ENCODE measurements around the gene MAP2K4. TPM values are rescaled to one million over a fixed set of nuclear protein-coding genes. Genes with fewer than 3 reads are reported as not detected.
"Not testable (repeated sequence)": the region's sequence is repeated elsewhere in the genome, so short reads cannot be mapped to it uniquely, and the experiment has no call there.

MAP2K4 gene
- 30.2 TPM for total RNA-seq
- long read RNA-seq, transcript MAP2K4-201 (11 exons, 3,826 nt): major isoform, 16 of 27 reads
- long read RNA-seq, partial matches to known transcripts: 3 of 27 reads
- long read RNA-seq, other reads (novel, unspliced or antisense): 3 of 27 reads

GRCh38 chr17:12020642-12021622 lies at the start of gene MAP2K4:
Gene MAP2K4, plus strand, starts transcription at chr17:12020877. Its CDS starts 10 bp downstream, at chr17:12020887.
- intact Hi-C loops (cut with micrococcal nuclease): loop anchor here (10.0 kb wide), 1 partner anchor 94 kb away; no protein-coding TSS in a partner anchor
- DNase-seq (peak; percentile 96), ATAC-seq (peak; percentile 100)

DNA sequence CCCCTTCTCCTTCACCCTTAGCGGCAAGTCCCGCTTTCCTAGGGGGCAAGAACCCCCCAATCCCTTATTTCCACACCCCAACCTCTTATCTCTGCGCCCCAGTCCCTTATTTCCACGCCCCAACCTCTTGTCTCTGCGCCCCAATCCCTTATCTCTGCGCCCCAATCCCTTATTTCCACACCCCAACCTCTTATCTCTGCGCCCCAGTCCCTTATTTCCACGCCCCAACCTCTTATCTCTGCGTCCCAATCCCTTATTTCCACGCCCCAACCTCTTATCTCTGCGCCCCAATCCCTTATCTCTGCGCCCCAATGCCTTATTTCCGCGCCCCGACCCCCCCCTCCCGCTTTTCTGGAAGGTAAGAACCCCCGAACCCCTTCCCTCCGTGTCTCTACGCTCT lies 47.9 kb upstream of the MAP2K4 start:
- intact Hi-C loops (cut with micrococcal nuclease); ATAC-seq; DNase-seq: not testable (repeated sequence)

DNA sequence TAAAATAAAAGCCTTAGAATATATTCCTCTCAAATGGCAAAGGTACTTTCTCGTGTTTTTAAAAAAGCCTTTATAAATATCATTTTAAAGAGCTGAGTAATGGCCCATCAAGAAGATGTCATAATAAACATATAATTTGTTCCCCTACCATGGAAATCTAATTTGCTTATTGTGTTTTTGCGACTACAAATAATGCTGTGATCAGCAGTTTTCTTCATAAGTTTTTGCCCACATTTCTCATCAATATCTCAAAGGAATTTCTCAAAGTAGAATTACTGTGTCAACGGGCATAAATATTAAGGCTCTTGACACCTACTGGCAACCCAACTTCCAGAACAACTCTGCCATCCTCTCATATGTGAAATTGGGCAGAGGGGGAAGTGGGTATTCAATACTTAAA lies 40.9 kb upstream of the MAP2K4 start:
- DNase-seq (no peak), ATAC-seq (no peak)
- intact Hi-C loops (cut with micrococcal nuclease): no loop called here

- intact Hi-C loops (cut with micrococcal nuclease): no loop called here
- ATAC-seq: no peak
- DNase-seq: no peak
These were observed 39.9 kb upstream of the MAP2K4 start for GRCh38 chr17:11980813-11981212.

DNA sequence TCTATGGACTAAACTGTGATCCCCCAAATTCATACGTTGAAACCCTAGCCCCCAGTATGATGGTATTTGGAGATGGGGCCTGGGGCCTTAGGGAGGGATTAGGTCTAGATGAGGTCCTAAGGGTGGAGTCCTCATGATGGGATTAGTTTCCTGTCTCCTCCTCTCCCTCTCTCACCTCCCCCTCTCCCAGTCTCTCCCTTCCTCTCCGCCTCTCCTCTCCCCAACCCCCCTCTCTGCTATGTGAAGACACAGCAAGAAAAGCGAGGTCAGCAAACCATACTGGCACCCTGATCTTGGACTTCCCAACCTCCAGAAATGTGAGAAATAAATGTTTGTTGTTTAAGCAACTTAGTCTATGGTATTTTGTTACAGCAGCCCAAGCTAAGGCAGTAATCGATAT lies 38.8 kb upstream of the MAP2K4 start:
- no peak for ATAC-seq
- intact Hi-C loops (cut with micrococcal nuclease): no loop called here
- no peak for DNase-seq

GRCh38 chr17:11986179-11986941 lies 34.3 kb upstream of the MAP2K4 start:
- ATAC-seq (peak; percentile 80), DNase-seq (peak; percentile 33)
- intact Hi-C loops (cut with micrococcal nuclease): no loop called here

- intact Hi-C loops (cut with micrococcal nuclease): no loop called here
- DNase-seq: no peak
- ATAC-seq: peak; percentile 74
These were observed 33.7 kb upstream of the MAP2K4 start for GRCh38 chr17:11986942-11987329.

DNA sequence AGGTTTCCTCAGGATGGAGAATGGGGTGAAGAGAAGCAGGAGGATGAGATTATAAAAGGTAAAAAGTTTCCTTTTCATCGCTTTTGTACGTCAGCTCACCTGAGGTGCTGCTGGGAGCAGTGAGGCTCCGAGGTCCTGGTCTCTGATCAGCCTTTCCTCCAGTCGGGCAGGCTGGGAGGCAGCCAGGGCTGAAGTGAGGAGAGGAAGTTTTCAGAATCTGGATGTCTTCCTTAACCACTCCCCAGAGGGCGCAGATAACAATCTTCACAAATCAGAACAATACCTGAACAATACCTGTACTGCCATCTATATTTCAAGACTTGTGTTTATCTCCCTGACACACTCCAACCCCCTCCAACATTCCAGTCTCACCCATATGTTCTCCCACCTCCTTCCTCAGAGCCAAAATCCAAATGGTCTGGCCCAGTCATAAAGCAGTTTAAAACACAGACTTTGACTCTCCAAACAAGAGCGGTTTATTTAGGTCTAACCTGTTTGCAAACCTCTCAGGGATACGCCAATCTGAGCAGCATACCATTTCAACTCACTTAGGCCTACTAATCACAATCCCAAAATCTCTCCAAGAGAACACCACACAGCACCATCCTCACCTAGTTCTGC lies 30.2 kb upstream of the MAP2K4 start:
- intact Hi-C loops (cut with micrococcal nuclease): no loop called here
- no peak for DNase-seq
- no peak for ATAC-seq

DNA sequence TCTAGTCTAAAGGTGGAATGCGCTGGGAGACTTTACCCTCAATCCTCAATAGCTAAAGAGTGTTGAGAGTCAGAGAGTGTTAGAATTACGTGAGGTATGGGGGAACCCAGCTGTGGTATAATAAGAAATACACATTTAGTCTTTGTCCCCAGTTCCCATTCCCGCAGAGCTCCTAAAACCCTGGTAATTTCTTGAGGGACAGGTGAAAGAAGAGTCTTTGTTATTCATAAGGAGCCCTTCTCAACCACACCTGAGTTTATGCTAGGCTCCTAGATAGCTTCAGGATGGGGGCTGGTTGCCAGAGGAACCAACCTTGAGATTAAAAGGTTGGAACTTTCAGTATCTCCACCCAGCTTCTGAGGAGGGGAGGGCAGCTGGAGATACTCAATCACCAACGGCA lies 29.2 kb upstream of the MAP2K4 start:
- ATAC-seq (no peak), DNase-seq (no peak)
- intact Hi-C loops (cut with micrococcal nuclease): no loop called here

- ATAC-seq (peak; percentile 39), DNase-seq (no peak)
- intact Hi-C loops (cut with micrococcal nuclease): no loop called here
These were observed 23.9 kb upstream of the MAP2K4 start for GRCh38 chr17:11996722-11997146.

DNA sequence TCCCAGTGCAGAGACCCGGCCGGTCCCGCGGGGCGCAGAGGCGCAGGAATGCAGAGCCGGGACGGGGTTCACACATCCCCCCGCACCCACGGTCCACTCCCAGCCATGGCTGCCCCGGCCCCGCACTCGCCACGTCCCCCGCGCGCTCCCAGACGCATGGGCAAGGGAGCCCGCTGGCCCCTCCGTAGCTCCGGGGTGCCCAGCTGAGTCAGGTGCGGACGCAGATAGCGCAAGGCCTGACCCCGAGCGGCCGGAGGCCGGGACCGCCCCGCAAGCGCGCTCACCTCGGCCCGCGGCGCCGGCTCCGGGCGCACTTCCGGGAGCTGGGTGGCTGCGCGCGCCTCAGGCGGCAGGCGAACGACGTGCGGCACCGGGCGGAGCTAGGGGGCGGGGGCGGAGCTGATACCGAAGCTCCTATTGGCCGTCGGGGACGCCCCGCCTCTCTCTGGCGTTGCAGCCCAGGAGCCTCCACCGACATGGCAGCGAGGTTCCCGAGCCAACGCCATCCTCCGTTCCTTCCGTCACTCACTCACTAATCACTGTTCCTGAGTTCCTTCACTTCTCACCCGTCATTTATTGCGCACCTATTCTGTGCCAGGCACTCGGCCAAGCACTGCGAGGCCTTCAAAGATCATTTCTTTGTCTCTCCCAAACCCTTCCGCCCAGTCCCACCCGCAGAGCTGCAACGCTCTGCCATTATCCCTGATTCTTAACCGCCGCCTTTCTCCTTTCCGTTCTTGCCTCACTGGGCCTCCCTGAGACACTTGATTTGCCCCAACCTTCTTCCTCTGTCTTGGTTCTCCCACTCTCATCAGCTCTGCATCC lies 23.3 kb upstream of the MAP2K4 start, which contains the start of gene ZNF18:
TSS of gene ZNF18 (minus strand) at position 329 of the 825 bp plus-strand sequence. CDS start 4,646 bp downstream, outside the sequence.
- peak; percentile 99 for DNase-seq
- peak; percentile 99 for ATAC-seq
- intact Hi-C loops (cut with micrococcal nuclease): no loop called here

DNA sequence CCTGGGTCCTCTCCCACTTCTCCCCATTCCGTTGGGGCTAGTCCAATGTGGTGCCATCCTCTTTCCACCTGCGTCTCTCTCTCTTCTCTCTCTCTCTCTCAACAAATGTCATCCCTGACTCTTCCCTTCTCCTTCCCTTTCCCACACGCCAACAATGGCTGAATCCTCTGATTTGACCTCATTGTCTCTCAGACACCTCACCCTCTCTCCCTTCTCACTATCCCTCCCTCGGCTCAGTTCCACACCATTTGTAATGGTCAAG lies 22.8 kb upstream of the MAP2K4 start:
- intact Hi-C loops (cut with micrococcal nuclease): no loop called here
- DNase-seq: no peak
- ATAC-seq: no peak

- intact Hi-C loops (cut with micrococcal nuclease): no loop called here
- no peak for DNase-seq
- ATAC-seq: no peak
These were observed 21.0 kb upstream of the MAP2K4 start for GRCh38 chr17:11999696-12000095.

GRCh38 chr17:12007466-12007865 lies 13.2 kb upstream of the MAP2K4 start:
- ATAC-seq (no peak), DNase-seq (no peak)
- intact Hi-C loops (cut with micrococcal nuclease): no loop called here

DNA sequence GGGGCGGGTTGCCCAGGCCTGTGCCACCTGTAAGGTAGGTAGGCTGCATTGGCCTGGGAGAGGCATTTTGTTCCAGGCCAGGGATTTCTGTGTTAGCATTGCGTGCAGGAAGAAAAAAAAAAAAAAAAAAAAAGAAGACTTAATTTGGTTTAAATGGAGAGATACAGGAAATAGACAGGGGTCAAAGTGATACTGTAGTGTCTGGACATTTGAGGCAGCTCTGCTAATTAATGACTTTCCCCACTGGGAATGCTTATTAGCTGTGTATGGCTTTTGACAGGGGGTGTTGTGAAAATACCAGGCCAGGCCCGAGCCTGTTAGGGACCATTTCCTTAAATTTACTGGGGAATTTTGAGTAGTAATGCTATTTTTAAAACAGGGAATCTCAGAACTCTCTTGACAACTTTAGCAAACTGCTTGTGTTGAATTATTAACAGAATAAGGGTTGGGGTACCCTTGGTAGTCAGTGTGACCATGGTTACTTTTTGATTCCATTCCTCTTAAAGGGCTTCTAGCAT lies 1.0 kb downstream of the MAP2K4 start:
- DNase-seq (no peak), ATAC-seq (no peak)
- intact Hi-C loops (cut with micrococcal nuclease): loop anchor here (10.0 kb wide), 1 partner anchor 93 kb away; no protein-coding TSS in a partner anchor

DNA sequence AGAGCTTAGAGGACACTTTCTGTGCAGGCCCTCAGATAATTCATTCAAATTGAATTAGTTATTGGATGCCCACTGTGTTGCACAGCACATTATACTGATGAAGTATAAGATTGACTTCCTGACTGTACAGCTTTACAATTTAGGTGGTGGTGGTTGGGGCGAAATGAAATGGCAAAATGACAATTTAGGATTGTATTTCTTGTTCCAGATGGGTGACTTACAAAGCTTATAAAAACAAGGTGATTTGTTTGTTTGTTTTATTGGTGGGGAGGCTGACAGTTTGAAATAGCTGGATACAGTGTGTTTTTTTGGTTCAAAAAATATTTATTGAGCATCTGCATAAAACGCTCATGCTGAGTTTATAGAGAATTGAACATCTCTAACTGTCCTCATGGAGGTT lies 1.6 kb downstream of the MAP2K4 start:
- ATAC-seq: no peak
- intact Hi-C loops (cut with micrococcal nuclease): loop anchor here (10.0 kb wide), 1 partner anchor 92 kb away; no protein-coding TSS in a partner anchor

GRCh38 chr17:12024327-12024726 lies 3.6 kb downstream of the MAP2K4 start:
- ATAC-seq: no peak
- no peak for DNase-seq
- intact Hi-C loops (cut with micrococcal nuclease): loop anchor here (10.0 kb wide), 1 partner anchor 90 kb away; no protein-coding TSS in a partner anchor

More for the DNA sequence above, 1.6 kb downstream of the MAP2K4 start:
- no peak for DNase-seq

- ATAC-seq (no peak), DNase-seq (no peak)
- intact Hi-C loops (cut with micrococcal nuclease): loop anchor here (10.0 kb wide), 1 partner anchor 87 kb away; no protein-coding TSS in a partner anchor
These were observed 7.0 kb downstream of the MAP2K4 start for GRCh38 chr17:12027658-12028057.

Data from left ventricle myocardium superior (tissue), 1 donor.